DND-41 (cell line): ENCODE measurements around the gene IL1RAPL2.

Source experiments
- CTCF ChIP-seq: IDR thresholded peaks from 2 replicates; pipeline ENCODE4 v1.5.1; 2012; ENCODE audit warnings: borderline replicate concordance, low read length, moderate library complexity, mild to moderate bottlenecking; ENCODE audit not compliant: poor library complexity, severe bottlenecking; ENCODE audit errors: extremely low read depth
- EZH2 ChIP-seq: IDR thresholded peaks from 3 replicates; pipeline ENCODE4 v1.6.1; 2012; ENCODE audit warnings: borderline replicate concordance, low read depth, mild to moderate bottlenecking, moderate library complexity, low read length, inconsistent platforms; ENCODE audit not compliant: severe bottlenecking

GRCh38 chrX:104707572-104707971 is 141.6 kb downstream of the IL1RAPL2 start:
- TF ChIP-seq CTCF, result no peak
- TF ChIP-seq EZH2, result no peak
